Spinal cord (tissue), 10 donors: ENCODE measurements around the gene FADD. TPM values are rescaled to one million over a fixed set of nuclear protein-coding genes. Genes with fewer than 3 reads are reported as not detected.
A peak's percentile ranks its signal among the peaks of the same experiment; 100 is the strongest.
"Not testable (repeated sequence)": the region's sequence is repeated elsewhere in the genome, so short reads cannot be mapped to it uniquely, and the experiment has no call there.

ENCODE experiments used
- DNase-seq, 6 donors: peaks; one replicate each; pipeline versions ENCODE4 v3.0.0 to v3.0.0-alpha.2; 2013 to 2015; ENCODE audit warnings: low spot score in 6 of 6, low read depth in 4 of 6
- H3K27ac ChIP-seq: one replicate; pipeline ENCODE4 v1.5.1; 2013; ENCODE audit warnings: low read depth, low read length, control low read depth
- H3K27me3 ChIP-seq: one replicate; pipeline ENCODE4 v1.6.1; 2013; ENCODE audit warnings: low read length; ENCODE audit not compliant: control insufficient read depth, insufficient read depth
- H3K36me3 ChIP-seq: one replicate; pipeline ENCODE4 v1.6.1; 2013; ENCODE audit warnings: low read length; ENCODE audit not compliant: control insufficient read depth, insufficient read depth
- H3K4me1 ChIP-seq: one replicate; pipeline ENCODE4 v1.6.1; 2013; ENCODE audit warnings: low read length; ENCODE audit not compliant: control insufficient read depth, insufficient read depth
- H3K4me3 ChIP-seq: one replicate; pipeline ENCODE4 v1.5.1; 2013; ENCODE audit warnings: low read depth, low read length, control low read depth
- H3K9me3 ChIP-seq: one replicate; pipeline ENCODE4 v1.6.1; 2013; ENCODE audit warnings: low read length; ENCODE audit not compliant: control insufficient read depth, insufficient read depth
- WGBS: methylation state at CpG from one replicate; pipeline ENCODE4 v1.1.5; 2013; ENCODE audit warnings: missing lambda C conversion rate; ENCODE audit not compliant: insufficient coverage; 5-methylcytosine and 5-hydroxymethylcytosine counted together
- polyA plus RNA-seq, 2 donors: library from polyadenylated mRNA; unstranded; fragments of 120-200 nt; gene quantifications; one replicate each; pipeline ENCODE4 v1.2.1, GENCODE V29; 2013; ENCODE audit not compliant: insufficient read length in 2 of 2
- total RNA-seq, 2 donors: library from RNA; depleted of rRNA in 1 of 2; stranded (reverse); fragments of 120-200 nt in 1 of 2; fragments of >200 nt in 1 of 2; gene quantifications; one replicate each; pipeline versions ENCODE4 v1.2.3 to v1.2.4, GENCODE V29; 2013 to 2014
- donor health status: healthy.

FADD gene
- total and polyA plus RNA-seq, 4 donors = 12.1 to 18.7 (median 17.2) TPM

GRCh38 chr11:70209391-70209912 is 6.4 kb downstream of the FADD start:
- Histone ChIP-seq H3K36me3 (peaks cover 45% of the 10 kb centered on the region), H3K4me1 (peaks cover 29% of the 10 kb centered on the region), H3K27me3 (no peaks in the 10 kb centered on the region), H3K9me3 (no peaks in the 10 kb centered on the region), H3K4me3 (no peak overlapping the region), H3K27ac (no peak overlapping the region)
- WGBS = 100% methylated on average over 4 of the region's 6 CpGs
- no peak for DNase-seq

- DNase-seq = peak in 1 of 6 donors; percentile 57
- H3K27ac ChIP-seq = no peak overlapping the region
- 68% methylated on average over 4 of the region's 8 CpGs for WGBS
- no peak overlapping the region for H3K4me3 ChIP-seq
- no peaks in the 10 kb centered on the region for H3K9me3 ChIP-seq
- H3K27me3 ChIP-seq = no peaks in the 10 kb centered on the region
- peaks cover 22% of the 10 kb centered on the region for H3K4me1 ChIP-seq
- peaks cover 42% of the 10 kb centered on the region for H3K36me3 ChIP-seq
These were observed 7.0 kb downstream of the FADD start for GRCh38 chr11:70210051-70210501.

GRCh38 chr11:70210530-70210929 is 7.4 kb downstream of the FADD start:
- WGBS = no CpG with 5 or more reads among the region's 5 CpGs
- Histone ChIP-seq H3K27ac (no peak overlapping the region), H3K4me3 (no peak overlapping the region), H3K4me1 (peaks cover 22% of the 10 kb centered on the region), H3K9me3 (no peaks in the 10 kb centered on the region), H3K27me3 (no peaks in the 10 kb centered on the region), H3K36me3 (peaks cover 38% of the 10 kb centered on the region)
- peak in 1 of 6 donors; percentile 34 for DNase-seq

- WGBS = 74% methylated on average over 10 of the region's 13 CpGs
- no peaks in the 10 kb centered on the region for H3K27me3 ChIP-seq
- no peak overlapping the region for H3K27ac ChIP-seq
- peaks cover 19% of the 10 kb centered on the region for H3K4me1 ChIP-seq
- no peak for DNase-seq
- H3K9me3 ChIP-seq = no peaks in the 10 kb centered on the region
- H3K4me3 ChIP-seq = no peak overlapping the region
- H3K36me3 ChIP-seq = peaks cover 21% of the 10 kb centered on the region
These were observed 9.2 kb downstream of the FADD start for GRCh38 chr11:70212227-70212811.

GRCh38 chr11:70217388-70217787 is 14.3 kb downstream of the FADD start:
- not testable (repeated sequence) for H3K4me1 ChIP-seq
- 82% methylated on average over 4 of the region's 5 CpGs for WGBS

DNA sequence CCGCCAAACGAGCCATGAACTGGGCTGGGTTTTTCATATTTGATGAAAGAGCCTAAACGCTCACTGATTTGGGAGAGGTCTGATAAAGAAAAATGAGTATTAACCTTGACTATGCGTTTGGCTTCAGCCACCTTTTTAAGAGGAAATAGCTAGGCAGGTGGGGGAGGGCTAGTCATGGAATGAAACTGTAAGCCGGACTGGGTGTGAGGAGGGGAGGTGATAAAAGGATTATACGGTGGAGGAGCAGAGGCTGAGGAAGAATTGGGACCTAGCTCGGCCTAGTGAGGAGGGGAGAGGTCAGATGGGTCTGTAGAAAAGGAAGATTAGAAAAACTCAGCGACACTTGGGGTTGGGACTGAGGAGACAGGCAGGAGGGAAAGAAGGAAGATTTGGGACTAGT is 15.0 kb downstream of the FADD start:
- not testable (repeated sequence) for H3K4me3 ChIP-seq, H3K4me1 ChIP-seq, H3K27ac ChIP-seq, DNase-seq, H3K36me3 ChIP-seq, H3K9me3 ChIP-seq, H3K27me3 ChIP-seq
- WGBS = 74% methylated on average over 6 of the region's 8 CpGs

More at GRCh38 chr11:70217388-70217787, 14.3 kb downstream of the FADD start:
- H3K36me3 ChIP-seq, H3K9me3 ChIP-seq, H3K27me3 ChIP-seq, H3K27ac ChIP-seq, H3K4me3 ChIP-seq, DNase-seq: not testable (repeated sequence)

- no peaks in the 10 kb centered on the region for H3K36me3 ChIP-seq
- H3K4me3 ChIP-seq = no peak overlapping the region
- 80% methylated on average over 2 of the region's 3 CpGs for WGBS
- no peaks in the 10 kb centered on the region for H3K9me3 ChIP-seq
- DNase-seq = no peak
- no peaks in the 10 kb centered on the region for H3K27me3 ChIP-seq
- no peaks in the 10 kb centered on the region for H3K4me1 ChIP-seq
- no peak overlapping the region for H3K27ac ChIP-seq
These were observed 17.0 kb downstream of the FADD start for GRCh38 chr11:70220136-70220535.

- Histone ChIP-seq H3K9me3 (no peaks in the 10 kb centered on the region), H3K27ac (no peak overlapping the region), H3K4me3 (no peak overlapping the region), H3K36me3 (no peaks in the 10 kb centered on the region), H3K27me3 (no peaks in the 10 kb centered on the region), H3K4me1 (peaks cover 4% of the 10 kb centered on the region)
- WGBS = no CpG with 5 or more reads among the region's 1 CpG
- DNase-seq = no peak
These were observed 17.8 kb downstream of the FADD start for GRCh38 chr11:70220920-70221319.

DNA sequence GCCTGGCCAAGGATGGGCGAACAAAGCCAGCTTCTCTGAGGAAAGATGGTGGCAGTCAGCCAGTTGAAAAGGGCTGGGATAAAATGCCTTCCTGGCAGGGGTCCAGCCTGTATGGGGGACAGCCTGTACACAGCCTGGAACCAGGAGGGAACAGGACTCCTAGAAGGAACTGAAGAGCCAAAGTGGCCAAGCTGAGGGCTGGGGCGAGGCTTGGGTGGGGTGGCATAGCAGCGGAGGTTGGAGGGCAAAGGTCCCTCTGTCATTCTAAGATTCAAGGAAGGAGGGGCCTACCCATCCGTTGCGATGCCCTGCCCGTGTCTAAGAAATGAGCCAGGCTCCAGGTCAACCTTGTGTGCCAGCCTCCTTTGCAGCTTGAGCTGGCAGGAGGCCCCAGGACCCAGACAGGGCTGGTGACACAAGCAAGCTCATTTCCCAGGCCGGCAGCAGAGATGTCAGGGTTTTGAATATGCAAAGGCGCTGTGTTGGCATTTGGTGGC is 22.6 kb downstream of the FADD start:
- Histone ChIP-seq H3K27ac (no peak overlapping the region), H3K4me1 (peaks cover 10% of the 10 kb centered on the region)
- 49% methylated on average over 8 of the region's 8 CpGs for WGBS

GRCh38 chr11:70226183-70226582 is 23.1 kb downstream of the FADD start:
- Histone ChIP-seq H3K4me3 (no peak overlapping the region), H3K27me3 (no peaks in the 10 kb centered on the region), H3K36me3 (no peaks in the 10 kb centered on the region), H3K27ac (no peak overlapping the region), H3K9me3 (no peaks in the 10 kb centered on the region), H3K4me1 (peaks cover 10% of the 10 kb centered on the region)
- 68% methylated on average over 3 of the region's 3 CpGs for WGBS
- no peak for DNase-seq

More for the DNA sequence above, 22.6 kb downstream of the FADD start:
- Histone ChIP-seq H3K27me3 (no peaks in the 10 kb centered on the region), H3K36me3 (no peaks in the 10 kb centered on the region), H3K4me3 (no peak overlapping the region), H3K9me3 (no peaks in the 10 kb centered on the region)
- peak in 2 of 6 donors; percentile 48 to 69 for DNase-seq
